Measurements from ENCODE around the gene RIC8B. TPM values are rescaled to one million over a fixed set of nuclear protein-coding genes. Genes with fewer than 3 reads are reported as not detected.

RIC8B gene
- total RNA-seq, 2 donors from 2014 or later, result 19.6 to 23.3 TPM

- no peak overlapping the region for H3K4me3 ChIP-seq (ENCODE audit: low read length)
- Mint-ChIP-seq H3K9me3 (no peaks in the 10 kb centered on the region), H3K27ac (no peak overlapping the region), H3K27me3 (ENCODE audit: insufficient read depth) (no peaks in the 10 kb centered on the region), H3K4me1 (peaks cover 12% of the 10 kb centered on the region), H3K36me3 (ENCODE audit: low read depth) (peaks cover 10% of the 10 kb centered on the region), H3K4me3 (no peak overlapping the region)
- no peak overlapping the region for H3K27ac ChIP-seq (ENCODE audit: low read depth, low read length)
- DNase-seq, result no peak
- no peaks in the 10 kb centered on the region for H3K4me1 ChIP-seq (ENCODE audit: control insufficient read depth, insufficient read depth, low read length)
- no peaks in the 10 kb centered on the region for H3K36me3 ChIP-seq (ENCODE audit: control insufficient read depth, insufficient read depth, low read length)
- no peaks in the 10 kb centered on the region for H3K27me3 ChIP-seq (ENCODE audit: control insufficient read depth, insufficient read depth, low read length, poor library complexity, severe bottlenecking)
- no peaks in the 10 kb centered on the region for H3K9me3 ChIP-seq (ENCODE audit: control insufficient read depth, low read length)
- WGBS, 2 experiments (ENCODE audit: insufficient coverage in 1 of 2, insufficient read length in 1 of 2), result 89 to 90% methylated on average over 1 of the region's 1 CpG
- no peak for TF ChIP-seq CTCF (conservative IDR thresholded peaks at IDR 0.05)
- no peak overlapping the region for H3K9ac ChIP-seq (ENCODE audit: extremely low read depth, low read length, poor library complexity, severe bottlenecking)
These were observed 97.0 kb downstream of the RIC8B start for GRCh38 chr12:106871477-106871876.

- WGBS, 2 experiments (ENCODE audit: insufficient coverage in 1 of 2, insufficient read length in 1 of 2), result 88 to 94% methylated on average over 4 to 5 of the region's 5 CpGs
- Histone ChIP-seq H3K4me1 (ENCODE audit: control insufficient read depth, insufficient read depth, low read length) (peaks cover 7% of the 10 kb centered on the region), H3K27me3 (ENCODE audit: control insufficient read depth, insufficient read depth, low read length, poor library complexity, severe bottlenecking) (no peaks in the 10 kb centered on the region), H3K27ac (ENCODE audit: low read depth, low read length) (no peak overlapping the region), H3K36me3 (ENCODE audit: control insufficient read depth, insufficient read depth, low read length) (no peaks in the 10 kb centered on the region), H3K4me3 (ENCODE audit: low read length) (no peak overlapping the region), H3K9ac (ENCODE audit: extremely low read depth, low read length, poor library complexity, severe bottlenecking) (no peak overlapping the region), H3K9me3 (ENCODE audit: control insufficient read depth, low read length) (no peaks in the 10 kb centered on the region)
- Mint-ChIP-seq H3K27ac (no peak overlapping the region), H3K27me3 (ENCODE audit: insufficient read depth) (no peaks in the 10 kb centered on the region), H3K9me3 (no peaks in the 10 kb centered on the region), H3K4me3 (no peak overlapping the region), H3K4me1 (peaks cover 32% of the 10 kb centered on the region), H3K36me3 (ENCODE audit: low read depth) (peaks cover 10% of the 10 kb centered on the region)
- TF ChIP-seq CTCF (conservative IDR thresholded peaks at IDR 0.05), result no peak
- DNase-seq, result no peak
These were observed 99.5 kb downstream of the RIC8B start for GRCh38 chr12:106873983-106874382.

GRCh38 chr12:106878804-106879203 lies 104.3 kb downstream of the RIC8B start:
- no peaks in the 10 kb centered on the region for H3K27me3 ChIP-seq (ENCODE audit: control insufficient read depth, insufficient read depth, low read length, poor library complexity, severe bottlenecking)
- no peak overlapping the region for H3K4me3 ChIP-seq (ENCODE audit: low read length)
- no peak overlapping the region for H3K9ac ChIP-seq (ENCODE audit: extremely low read depth, low read length, poor library complexity, severe bottlenecking)
- WGBS, 2 experiments (ENCODE audit: insufficient coverage in 1 of 2, insufficient read length in 1 of 2), result 92 to 94% methylated on average over 5 of the region's 5 CpGs
- H3K9me3 ChIP-seq (ENCODE audit: control insufficient read depth, low read length), result no peaks in the 10 kb centered on the region
- peaks cover 8% of the 10 kb centered on the region for H3K4me1 ChIP-seq (ENCODE audit: control insufficient read depth, insufficient read depth, low read length)
- Mint-ChIP-seq H3K27ac (no peak overlapping the region), H3K36me3 (ENCODE audit: low read depth) (peaks cover 29% of the 10 kb centered on the region), H3K9me3 (no peaks in the 10 kb centered on the region), H3K4me1 (peaks cover 37% of the 10 kb centered on the region), H3K4me3 (no peak overlapping the region), H3K27me3 (ENCODE audit: insufficient read depth) (no peaks in the 10 kb centered on the region)
- no peak overlapping the region for H3K27ac ChIP-seq (ENCODE audit: low read depth, low read length)
- DNase-seq, result no peak
- TF ChIP-seq CTCF (conservative IDR thresholded peaks at IDR 0.05), result no peak
- H3K36me3 ChIP-seq (ENCODE audit: control insufficient read depth, insufficient read depth, low read length), result peaks cover 27% of the 10 kb centered on the region

All from endodermal cell (in vitro differentiated cells).